HEK293 (cell line): ENCODE results near the gene RBM14.

Experiments
- CTCF ChIA-PET: fragments of 350-600 bp; formaldehyde crosslinking; extraction: SDS; loops from one replicate; lab custom pipeline; 2021; ENCODE audit warnings: antibody characterized with exemption; lab: Yijun Ruan, JAX
- POLR2A ChIA-PET: fragments of 300-600 bp; formaldehyde crosslinking; extraction: SDS; loops from one replicate; lab custom pipeline; 2020; ENCODE audit warnings: antibody characterized with exemption, inconsistent platforms; lab: Yijun Ruan, JAX
- H3K27ac ChIP-seq: fragments of 200-500 bp; sonication (Bioruptor generic); 2 replicates; pipeline ENCODE4 v1.5.1; 2014; ENCODE audit warnings: low read depth, low read length, control low read depth, inconsistent platforms; ENCODE audit errors: extremely low read depth
- H3K36me3 ChIP-seq, 2 experiments: fragments of 200-500 bp in 1 of 2; sonication (Bioruptor generic) in 1 of 2; 1 replicate in 1 of 2; 2 replicates in 1 of 2; pipeline ENCODE4 v1.5.1; 2014 to 2017; ENCODE audit warnings: inconsistent platforms in 2 of 2, low read length in 2 of 2; ENCODE audit not compliant: control insufficient read depth in 2 of 2, insufficient read depth in 1 of 2
- H3K4me1 ChIP-seq: fragments of 200-500 bp; sonication (Bioruptor generic); 2 replicates; pipeline ENCODE4 v1.5.1; 2014; ENCODE audit warnings: mild to moderate bottlenecking, low read length, inconsistent platforms; ENCODE audit not compliant: control insufficient read depth, insufficient read depth
- H3K4me3 ChIP-seq: 2 replicates; pipeline ENCODE4 v1.5.1; 2011; ENCODE audit warnings: low read depth, mild to moderate bottlenecking, control low read depth, low read length, moderate library complexity
- H3K9me3 ChIP-seq: fragments of 200-500 bp; sonication (Bioruptor generic); 2 replicates; pipeline ENCODE4 v1.5.1; 2014; ENCODE audit warnings: low read depth, low read length, inconsistent platforms; ENCODE audit not compliant: control insufficient read depth, insufficient read depth
- BCL11B ChIP-seq: fragments of 450-650 bp; formaldehyde crosslinking; IDR thresholded peaks from 2 replicates; pipeline ENCODE4 v1.5.1; 2016; ENCODE audit warnings: low read depth, missing biosample characterization, missing genetic modification characterization
- HOXC10 ChIP-seq: sonication (generic); formaldehyde crosslinking; IDR thresholded peaks from 2 replicates; pipeline ENCODE4 v1.8.1; 2023; ENCODE audit warnings: mild to moderate bottlenecking, missing genetic modification reagents
- RBAK ChIP-seq: fragments of 450-650 bp; formaldehyde crosslinking; IDR thresholded peaks from 2 replicates; pipeline ENCODE4 v1.5.1; 2016; ENCODE audit warnings: missing biosample characterization, missing genetic modification characterization
- SP7 ChIP-seq: fragments of 450-650 bp; formaldehyde crosslinking; IDR thresholded peaks from 2 replicates; pipeline ENCODE4 v1.5.1; 2016; ENCODE audit warnings: missing biosample characterization, missing genetic modification characterization
- ZNF121 ChIP-seq: fragments of 450-650 bp; formaldehyde crosslinking; IDR thresholded peaks from 2 replicates; pipeline ENCODE4 v1.5.1; 2016; ENCODE audit warnings: missing biosample characterization, missing genetic modification characterization
- ZNF132 ChIP-seq: fragments of 450-650 bp; formaldehyde crosslinking; IDR thresholded peaks from 2 replicates; pipeline ENCODE4 v1.5.1; 2017; ENCODE audit warnings: missing biosample characterization, missing genetic modification characterization, borderline replicate concordance
- ZNF155 ChIP-seq: fragments of 450-650 bp; formaldehyde crosslinking; IDR thresholded peaks from 2 replicates; pipeline ENCODE4 v1.5.1; 2016; ENCODE audit warnings: missing biosample characterization, missing genetic modification characterization
- ZNF169 ChIP-seq: fragments of 450-650 bp; formaldehyde crosslinking; IDR thresholded peaks from 2 replicates; pipeline ENCODE4 v1.5.1; 2016; ENCODE audit warnings: missing biosample characterization, missing genetic modification characterization
- ZNF184 ChIP-seq: fragments of 450-650 bp; IDR thresholded peaks from 2 replicates; pipeline ENCODE4 v1.5.1; 2018; ENCODE audit warnings: missing biosample characterization, mild to moderate bottlenecking, missing genetic modification characterization
- ZNF560 ChIP-seq: fragments of 450-650 bp; formaldehyde crosslinking; IDR thresholded peaks from 2 replicates; pipeline ENCODE4 v1.5.1; 2017; ENCODE audit warnings: missing biosample characterization, missing genetic modification characterization, borderline replicate concordance
- ZNF571 ChIP-seq: fragments of 450-650 bp; formaldehyde crosslinking; IDR thresholded peaks from 2 replicates; pipeline ENCODE4 v1.5.0; 2017; ENCODE audit warnings: missing biosample characterization, missing genetic modification characterization
- ZNF585B ChIP-seq: fragments of 450-650 bp; formaldehyde crosslinking; IDR thresholded peaks from 2 replicates; pipeline ENCODE4 v1.5.1; 2016; ENCODE audit warnings: missing biosample characterization, missing genetic modification characterization
- ZNF623 ChIP-seq: fragments of 450-650 bp; formaldehyde crosslinking; IDR thresholded peaks from 2 replicates; pipeline ENCODE4 v1.5.1; 2016; ENCODE audit warnings: missing biosample characterization, missing genetic modification characterization
- ZNF624 ChIP-seq: fragments of 450-650 bp; formaldehyde crosslinking; IDR thresholded peaks from 2 replicates; pipeline ENCODE4 v1.5.1; 2017; ENCODE audit warnings: missing biosample characterization, missing genetic modification characterization
- ZNF629 ChIP-seq: fragments of 450-650 bp; formaldehyde crosslinking; IDR thresholded peaks from 2 replicates; pipeline ENCODE4 v1.5.1; 2017; ENCODE audit warnings: missing biosample characterization, missing genetic modification characterization
- ZNF664 ChIP-seq: fragments of 450-650 bp; formaldehyde crosslinking; IDR thresholded peaks from 2 replicates; pipeline ENCODE4 v1.5.1; 2016; ENCODE audit warnings: missing biosample characterization, missing genetic modification characterization
- TF ChIP-seq, protein P1 (sequence below): fragments of 450-650 bp; formaldehyde crosslinking; IDR thresholded peaks from 2 replicates; pipeline ENCODE4 v1.5.1; 2017; ENCODE audit warnings: missing biosample characterization, missing genetic modification characterization
- TF ChIP-seq, protein P2 (sequence below): fragments of 450-650 bp; formaldehyde crosslinking; IDR thresholded peaks from 2 replicates; pipeline ENCODE4 v1.5.1; 2016; ENCODE audit warnings: missing biosample characterization, missing genetic modification characterization
- TF ChIP-seq, protein P3 (sequence below): fragments of 450-650 bp; formaldehyde crosslinking; IDR thresholded peaks from 2 replicates; pipeline ENCODE4 v1.5.1; 2016; ENCODE audit warnings: missing biosample characterization, missing genetic modification characterization
- TF ChIP-seq, protein P4 (sequence below): fragments of 450-650 bp; formaldehyde crosslinking; IDR thresholded peaks from 2 replicates; pipeline ENCODE4 v1.5.1; 2016; ENCODE audit warnings: missing biosample characterization, missing genetic modification characterization, low read depth
- TF ChIP-seq, protein P5 (sequence below): fragments of 450-650 bp; formaldehyde crosslinking; optimal IDR thresholded peaks from 2 replicates; pipeline ENCODE3; 2016; ENCODE audit warnings: missing biosample characterization, mild to moderate bottlenecking, missing genetic modification characterization
- TF ChIP-seq, protein P6 (sequence below): fragments of 450-650 bp; formaldehyde crosslinking; IDR thresholded peaks from 2 replicates; pipeline ENCODE4 v1.5.1; 2016; ENCODE audit warnings: missing biosample characterization, missing genetic modification characterization
- TF ChIP-seq, protein P7 (sequence below): fragments of 450-650 bp; formaldehyde crosslinking; IDR thresholded peaks from 2 replicates; pipeline ENCODE4 v1.5.1; 2017; ENCODE audit warnings: missing biosample characterization, missing genetic modification characterization

Gene RBM14

DNA sequence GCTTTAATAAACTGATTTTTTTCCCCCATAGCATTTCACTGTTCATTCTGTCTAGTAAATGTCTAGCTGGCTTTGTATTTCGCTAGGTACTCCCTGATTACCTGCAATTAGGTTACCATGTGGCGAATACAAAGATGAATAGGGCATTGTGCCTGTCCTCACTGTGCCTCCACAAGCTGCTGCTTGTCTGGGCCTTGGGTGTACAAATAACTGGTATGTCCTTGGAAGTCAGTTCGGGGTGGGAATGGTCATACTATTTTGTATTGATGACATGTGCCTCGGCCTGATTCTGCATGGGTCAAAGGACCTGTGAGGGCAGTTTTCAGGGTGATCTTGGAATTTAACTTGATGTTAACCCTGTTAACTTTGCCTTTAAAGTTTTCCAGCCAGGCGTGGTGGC, 33.5 kb downstream of the RBM14 start:
- TF ChIP-seq ZNF571 (tag by site-specific recombination) (no peak), ZNF132 (tag by site-specific recombination) (no peak), ZNF664 (no peak), ZNF169 (no peak), ZNF623 (tag by site-specific recombination) (no peak), ZNF184 (tag by site-specific recombination) (no peak), ZNF624 (tag by site-specific recombination) (no peak), RBAK (tag by site-specific recombination) (no peak), HOXC10 (no peak), ZNF155 (tag by site-specific recombination) (no peak), BCL11B (no peak)
- TF ChIP-seq, protein P1, sequence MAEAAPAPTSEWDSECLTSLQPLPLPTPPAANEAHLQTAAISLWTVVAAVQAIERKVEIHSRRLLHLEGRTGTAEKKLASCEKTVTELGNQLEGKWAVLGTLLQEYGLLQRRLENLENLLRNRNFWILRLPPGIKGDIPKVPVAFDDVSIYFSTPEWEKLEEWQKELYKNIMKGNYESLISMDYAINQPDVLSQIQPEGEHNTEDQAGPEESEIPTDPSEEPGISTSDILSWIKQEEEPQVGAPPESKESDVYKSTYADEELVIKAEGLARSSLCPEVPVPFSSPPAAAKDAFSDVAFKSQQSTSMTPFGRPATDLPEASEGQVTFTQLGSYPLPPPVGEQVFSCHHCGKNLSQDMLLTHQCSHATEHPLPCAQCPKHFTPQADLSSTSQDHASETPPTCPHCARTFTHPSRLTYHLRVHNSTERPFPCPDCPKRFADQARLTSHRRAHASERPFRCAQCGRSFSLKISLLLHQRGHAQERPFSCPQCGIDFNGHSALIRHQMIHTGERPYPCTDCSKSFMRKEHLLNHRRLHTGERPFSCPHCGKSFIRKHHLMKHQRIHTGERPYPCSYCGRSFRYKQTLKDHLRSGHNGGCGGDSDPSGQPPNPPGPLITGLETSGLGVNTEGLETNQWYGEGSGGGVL (tag by site-specific recombination), result no peak
- no peaks in the 10 kb centered on the region for H3K9me3 ChIP-seq
- ChIA-PET CTCF (interaction anchor here (1.2 kb wide), 1 partner anchor 45 kb away, joined by 4 read pairs; no protein-coding TSS in a partner anchor), POLR2A (interaction anchor here (1.1 to 5.1 kb wide), 3 partner anchors 11 to 33 kb away, joined by 3 to 36 read pairs (median 4); partner anchors contain the start of genes RBM14 and RBM4)
- H3K4me1 ChIP-seq, result no peaks in the 10 kb centered on the region
- peaks cover 13 to 65% of the 10 kb centered on the region in 2 experiments for H3K36me3 ChIP-seq
- H3K4me3 ChIP-seq, result no peak overlapping the region
- H3K27ac ChIP-seq, result no peak overlapping the region

DNA sequence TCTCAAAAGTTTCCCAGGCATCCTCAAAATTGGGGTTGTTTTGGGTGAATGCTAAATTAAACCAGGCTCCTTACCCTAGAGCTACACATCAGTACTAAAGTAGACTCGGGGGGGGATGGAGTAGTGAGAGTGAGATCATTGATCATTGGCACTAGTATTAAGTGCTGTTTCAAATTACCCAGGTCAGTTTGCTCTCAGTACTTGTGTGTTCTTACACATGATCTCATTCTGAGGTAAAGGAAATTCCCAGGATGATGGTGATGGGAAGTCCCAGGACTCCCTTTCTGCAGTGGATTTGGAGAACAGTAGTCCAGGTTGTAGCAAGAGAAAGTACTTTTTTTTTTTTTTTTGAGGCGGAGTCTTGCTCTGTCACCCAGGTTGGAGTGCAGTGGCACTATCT, 34.6 kb downstream of the RBM14 start:
- no peak overlapping the region for H3K4me3 ChIP-seq
- H3K4me1 ChIP-seq, result no peaks in the 10 kb centered on the region
- H3K9me3 ChIP-seq, result no peaks in the 10 kb centered on the region
- H3K36me3 ChIP-seq, result peaks cover 13 to 53% of the 10 kb centered on the region in 2 experiments
- CTCF ChIA-PET, result interaction anchor here (0.7 kb wide), 1 partner anchor 299 kb away, joined by 3 read pairs; no protein-coding TSS in a partner anchor
- POLR2A ChIA-PET, result interaction anchor here (5.1 kb wide), 1 partner anchor 13 kb away, joined by 36 read pairs; the partner anchor contains the start of gene RBM4
- no peak overlapping the region for H3K27ac ChIP-seq
- TF ChIP-seq, protein P2, sequence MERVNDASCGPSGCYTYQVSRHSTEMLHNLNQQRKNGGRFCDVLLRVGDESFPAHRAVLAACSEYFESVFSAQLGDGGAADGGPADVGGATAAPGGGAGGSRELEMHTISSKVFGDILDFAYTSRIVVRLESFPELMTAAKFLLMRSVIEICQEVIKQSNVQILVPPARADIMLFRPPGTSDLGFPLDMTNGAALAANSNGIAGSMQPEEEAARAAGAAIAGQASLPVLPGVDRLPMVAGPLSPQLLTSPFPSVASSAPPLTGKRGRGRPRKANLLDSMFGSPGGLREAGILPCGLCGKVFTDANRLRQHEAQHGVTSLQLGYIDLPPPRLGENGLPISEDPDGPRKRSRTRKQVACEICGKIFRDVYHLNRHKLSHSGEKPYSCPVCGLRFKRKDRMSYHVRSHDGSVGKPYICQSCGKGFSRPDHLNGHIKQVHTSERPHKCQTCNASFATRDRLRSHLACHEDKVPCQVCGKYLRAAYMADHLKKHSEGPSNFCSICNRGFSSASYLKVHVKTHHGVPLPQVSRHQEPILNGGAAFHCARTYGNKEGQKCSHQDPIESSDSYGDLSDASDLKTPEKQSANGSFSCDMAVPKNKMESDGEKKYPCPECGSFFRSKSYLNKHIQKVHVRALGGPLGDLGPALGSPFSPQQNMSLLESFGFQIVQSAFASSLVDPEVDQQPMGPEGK (tag by site-specific recombination), result 0 out of 2 replicates have a peak, but pooled peaks have one; percentile 23
- TF ChIP-seq SP7 (tag by site-specific recombination) (0 out of 2 replicates have a peak, but pooled peaks have one; percentile 16), ZNF585B (tag by site-specific recombination) (no peak), ZNF629 (tag by site-specific recombination) (peak; percentile 69), ZNF121 (tag by site-specific recombination) (0 out of 2 replicates have a peak, but pooled peaks have one; percentile 3), ZNF560 (no peak)
- TF ChIP-seq, protein P3, sequence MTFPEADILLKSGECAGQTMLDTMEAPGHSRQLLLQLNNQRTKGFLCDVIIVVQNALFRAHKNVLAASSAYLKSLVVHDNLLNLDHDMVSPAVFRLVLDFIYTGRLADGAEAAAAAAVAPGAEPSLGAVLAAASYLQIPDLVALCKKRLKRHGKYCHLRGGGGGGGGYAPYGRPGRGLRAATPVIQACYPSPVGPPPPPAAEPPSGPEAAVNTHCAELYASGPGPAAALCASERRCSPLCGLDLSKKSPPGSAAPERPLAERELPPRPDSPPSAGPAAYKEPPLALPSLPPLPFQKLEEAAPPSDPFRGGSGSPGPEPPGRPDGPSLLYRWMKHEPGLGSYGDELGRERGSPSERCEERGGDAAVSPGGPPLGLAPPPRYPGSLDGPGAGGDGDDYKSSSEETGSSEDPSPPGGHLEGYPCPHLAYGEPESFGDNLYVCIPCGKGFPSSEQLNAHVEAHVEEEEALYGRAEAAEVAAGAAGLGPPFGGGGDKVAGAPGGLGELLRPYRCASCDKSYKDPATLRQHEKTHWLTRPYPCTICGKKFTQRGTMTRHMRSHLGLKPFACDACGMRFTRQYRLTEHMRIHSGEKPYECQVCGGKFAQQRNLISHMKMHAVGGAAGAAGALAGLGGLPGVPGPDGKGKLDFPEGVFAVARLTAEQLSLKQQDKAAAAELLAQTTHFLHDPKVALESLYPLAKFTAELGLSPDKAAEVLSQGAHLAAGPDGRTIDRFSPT (tag by site-specific recombination), result 0 out of 2 replicates have a peak, but pooled peaks have one; percentile 36
- TF ChIP-seq, protein P4, sequence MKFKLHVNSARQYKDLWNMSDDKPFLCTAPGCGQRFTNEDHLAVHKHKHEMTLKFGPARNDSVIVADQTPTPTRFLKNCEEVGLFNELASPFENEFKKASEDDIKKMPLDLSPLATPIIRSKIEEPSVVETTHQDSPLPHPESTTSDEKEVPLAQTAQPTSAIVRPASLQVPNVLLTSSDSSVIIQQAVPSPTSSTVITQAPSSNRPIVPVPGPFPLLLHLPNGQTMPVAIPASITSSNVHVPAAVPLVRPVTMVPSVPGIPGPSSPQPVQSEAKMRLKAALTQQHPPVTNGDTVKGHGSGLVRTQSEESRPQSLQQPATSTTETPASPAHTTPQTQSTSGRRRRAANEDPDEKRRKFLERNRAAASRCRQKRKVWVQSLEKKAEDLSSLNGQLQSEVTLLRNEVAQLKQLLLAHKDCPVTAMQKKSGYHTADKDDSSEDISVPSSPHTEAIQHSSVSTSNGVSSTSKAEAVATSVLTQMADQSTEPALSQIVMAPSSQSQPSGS (tag by site-specific recombination), result peak; percentile 63
- TF ChIP-seq, protein P5, sequence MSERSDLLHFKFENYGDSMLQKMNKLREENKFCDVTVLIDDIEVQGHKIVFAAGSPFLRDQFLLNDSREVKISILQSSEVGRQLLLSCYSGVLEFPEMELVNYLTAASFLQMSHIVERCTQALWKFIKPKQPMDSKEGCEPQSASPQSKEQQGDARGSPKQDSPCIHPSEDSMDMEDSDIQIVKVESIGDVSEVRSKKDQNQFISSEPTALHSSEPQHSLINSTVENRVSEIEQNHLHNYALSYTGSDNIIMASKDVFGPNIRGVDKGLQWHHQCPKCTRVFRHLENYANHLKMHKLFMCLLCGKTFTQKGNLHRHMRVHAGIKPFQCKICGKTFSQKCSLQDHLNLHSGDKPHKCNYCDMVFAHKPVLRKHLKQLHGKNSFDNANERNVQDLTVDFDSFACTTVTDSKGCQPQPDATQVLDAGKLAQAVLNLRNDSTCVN (tag by site-specific recombination), result no peak
- TF ChIP-seq, protein P6, sequence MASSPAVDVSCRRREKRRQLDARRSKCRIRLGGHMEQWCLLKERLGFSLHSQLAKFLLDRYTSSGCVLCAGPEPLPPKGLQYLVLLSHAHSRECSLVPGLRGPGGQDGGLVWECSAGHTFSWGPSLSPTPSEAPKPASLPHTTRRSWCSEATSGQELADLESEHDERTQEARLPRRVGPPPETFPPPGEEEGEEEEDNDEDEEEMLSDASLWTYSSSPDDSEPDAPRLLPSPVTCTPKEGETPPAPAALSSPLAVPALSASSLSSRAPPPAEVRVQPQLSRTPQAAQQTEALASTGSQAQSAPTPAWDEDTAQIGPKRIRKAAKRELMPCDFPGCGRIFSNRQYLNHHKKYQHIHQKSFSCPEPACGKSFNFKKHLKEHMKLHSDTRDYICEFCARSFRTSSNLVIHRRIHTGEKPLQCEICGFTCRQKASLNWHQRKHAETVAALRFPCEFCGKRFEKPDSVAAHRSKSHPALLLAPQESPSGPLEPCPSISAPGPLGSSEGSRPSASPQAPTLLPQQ (tag by site-specific recombination), result no peak
- TF ChIP-seq, protein P7, sequence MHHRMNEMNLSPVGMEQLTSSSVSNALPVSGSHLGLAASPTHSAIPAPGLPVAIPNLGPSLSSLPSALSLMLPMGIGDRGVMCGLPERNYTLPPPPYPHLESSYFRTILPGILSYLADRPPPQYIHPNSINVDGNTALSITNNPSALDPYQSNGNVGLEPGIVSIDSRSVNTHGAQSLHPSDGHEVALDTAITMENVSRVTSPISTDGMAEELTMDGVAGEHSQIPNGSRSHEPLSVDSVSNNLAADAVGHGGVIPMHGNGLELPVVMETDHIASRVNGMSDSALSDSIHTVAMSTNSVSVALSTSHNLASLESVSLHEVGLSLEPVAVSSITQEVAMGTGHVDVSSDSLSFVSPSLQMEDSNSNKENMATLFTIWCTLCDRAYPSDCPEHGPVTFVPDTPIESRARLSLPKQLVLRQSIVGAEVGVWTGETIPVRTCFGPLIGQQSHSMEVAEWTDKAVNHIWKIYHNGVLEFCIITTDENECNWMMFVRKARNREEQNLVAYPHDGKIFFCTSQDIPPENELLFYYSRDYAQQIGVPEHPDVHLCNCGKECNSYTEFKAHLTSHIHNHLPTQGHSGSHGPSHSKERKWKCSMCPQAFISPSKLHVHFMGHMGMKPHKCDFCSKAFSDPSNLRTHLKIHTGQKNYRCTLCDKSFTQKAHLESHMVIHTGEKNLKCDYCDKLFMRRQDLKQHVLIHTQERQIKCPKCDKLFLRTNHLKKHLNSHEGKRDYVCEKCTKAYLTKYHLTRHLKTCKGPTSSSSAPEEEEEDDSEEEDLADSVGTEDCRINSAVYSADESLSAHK, result peak; percentile 88
